GM19025 (cell line): ENCODE results near the gene TRPM2.

ENCODE experiments used
- ATAC-seq: cut with Tn5 transposase; IDR thresholded peaks from one replicate; pipeline ENCODE4 v1.9.1; 2021; ENCODE audit warnings: mild to moderate bottlenecking, low read depth, moderate library complexity; ENCODE audit not compliant: unreplicated experiment

TRPM2 gene

GRCh38 chr21:44321846-44322450, 31.5 kb upstream of the TRPM2 start:
- no peak for ATAC-seq

GRCh38 chr21:44322621-44323325, 30.6 kb upstream of the TRPM2 start:
- ATAC-seq = no peak

DNA sequence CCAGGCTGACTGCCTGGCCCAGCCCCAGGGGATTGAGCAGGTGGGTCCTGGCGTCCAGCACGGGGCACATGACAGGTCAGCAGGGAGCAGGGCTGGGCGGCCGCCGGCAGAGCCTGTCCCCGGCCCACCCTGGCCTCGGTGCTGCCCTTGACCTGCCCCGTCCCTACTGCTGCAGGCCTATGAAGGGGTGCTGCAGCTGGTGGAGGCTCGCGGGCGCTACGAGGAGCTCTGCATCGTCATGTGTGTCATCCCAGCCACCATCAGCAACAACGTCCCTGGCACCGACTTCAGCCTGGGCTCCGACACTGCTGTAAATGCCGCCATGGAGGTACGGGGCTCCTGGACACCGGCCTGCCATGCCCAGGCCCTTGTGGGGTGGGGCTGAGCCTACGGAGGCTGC, 29.8 kb upstream of the TRPM2 start:
- ATAC-seq = no peak

- ATAC-seq = no peak
Observed at GRCh38 chr21:44324106-44324853, 29.1 kb upstream of the TRPM2 start.

- ATAC-seq = no peak
Observed at GRCh38 chr21:44324854-44325107, 28.6 kb upstream of the TRPM2 start.

DNA sequence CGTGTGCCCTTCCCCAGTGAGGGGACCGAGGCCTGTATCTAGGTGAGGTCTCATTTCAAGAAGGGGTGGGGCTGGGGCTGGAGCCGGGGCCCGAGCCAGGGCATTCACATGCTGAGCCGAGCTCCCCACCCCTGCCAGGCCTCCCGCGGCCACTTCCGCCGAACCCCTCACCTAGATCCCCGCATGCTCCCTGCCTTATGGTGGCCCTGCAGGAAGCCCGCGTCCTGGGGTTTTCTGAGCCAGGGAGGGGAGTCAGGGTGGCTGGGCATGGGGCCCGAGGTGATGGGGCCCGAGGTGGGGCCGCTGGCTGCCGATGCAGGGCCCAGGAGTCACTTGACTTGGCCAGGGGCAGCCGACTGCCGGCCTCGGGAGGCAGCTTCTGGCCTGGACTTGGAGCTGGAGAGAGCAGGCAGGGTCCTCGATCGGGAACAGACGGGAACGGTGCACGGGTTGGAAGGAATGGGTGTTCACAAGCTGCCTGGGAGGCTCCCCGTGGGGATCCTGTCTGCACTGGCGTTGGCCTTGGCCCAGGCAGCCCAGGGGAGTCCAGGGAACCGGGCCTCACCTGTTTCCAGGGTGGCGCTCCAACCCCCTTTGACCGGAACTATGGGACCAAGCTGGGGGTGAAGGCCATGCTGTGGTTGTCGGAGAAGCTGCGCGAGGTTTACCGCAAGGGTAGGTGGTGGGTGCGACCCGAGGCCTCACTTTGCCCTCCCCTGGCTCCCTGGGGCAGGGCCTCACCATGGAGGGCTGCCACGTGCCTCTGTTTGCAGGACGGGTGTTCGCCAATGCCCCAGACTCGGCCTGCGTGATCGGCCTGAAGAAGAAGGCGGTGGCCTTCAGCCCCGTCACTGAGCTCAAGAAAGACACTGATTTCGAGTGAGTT, 27.8 kb upstream of the TRPM2 start:
- ATAC-seq = no peak

DNA sequence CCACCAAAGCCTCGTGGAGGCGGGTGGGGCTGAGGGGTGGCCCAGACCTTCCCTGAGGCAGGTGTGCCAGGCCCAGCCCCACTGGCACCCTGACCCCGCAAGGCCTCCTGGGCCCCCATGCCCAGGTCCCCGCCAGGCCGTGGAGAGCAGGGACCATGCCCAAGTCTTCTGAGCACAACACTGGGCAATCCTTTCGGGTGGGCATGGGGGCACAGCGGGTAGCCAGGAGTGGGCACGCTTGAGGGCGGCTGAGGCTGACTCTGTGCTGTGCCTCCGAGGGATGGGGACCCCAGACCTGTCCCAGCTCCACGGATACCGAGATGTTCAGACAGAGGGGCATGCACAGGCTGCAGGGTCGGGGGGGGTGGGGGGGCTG, 27.2 kb upstream of the TRPM2 start:
- no peak for ATAC-seq

- ATAC-seq = no peak
Observed at GRCh38 chr21:44326716-44327602, 26.5 kb upstream of the TRPM2 start.

- no peak for ATAC-seq
Observed at GRCh38 chr21:44327603-44327974, 25.8 kb upstream of the TRPM2 start.

DNA sequence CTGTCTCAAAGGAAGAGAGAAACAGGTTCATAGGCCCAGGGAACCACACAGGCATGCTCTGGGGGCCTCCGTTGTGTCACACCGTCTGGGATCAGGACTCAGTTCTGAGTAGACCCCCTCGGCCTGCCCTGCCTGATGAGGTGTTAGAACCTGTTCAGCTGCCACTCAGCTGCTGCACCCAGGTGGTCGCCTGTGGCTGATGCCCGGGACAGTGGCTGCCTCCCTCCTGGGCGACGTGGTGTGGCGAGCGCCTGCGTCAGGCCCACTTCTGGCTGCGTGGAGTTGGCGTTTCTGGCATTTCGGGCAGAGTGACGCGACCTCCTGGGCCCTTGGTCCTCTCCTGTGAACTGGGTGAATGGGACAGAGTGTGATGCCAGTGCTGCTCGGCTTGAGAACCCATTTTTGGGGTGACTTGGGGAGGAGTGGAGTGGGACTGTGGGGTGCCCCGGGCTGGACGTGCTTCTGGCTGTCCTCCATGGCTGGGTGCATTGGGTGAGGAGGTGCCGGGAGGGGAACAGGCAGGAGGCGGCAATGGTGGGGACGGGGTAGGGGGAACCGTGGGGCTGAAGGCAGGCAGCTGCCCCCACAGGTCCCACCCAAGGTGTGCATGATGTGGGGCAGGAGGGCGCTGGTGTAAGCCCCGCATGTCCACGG, 25.1 kb upstream of the TRPM2 start:
- ATAC-seq = no peak

- no peak for ATAC-seq
Observed at GRCh38 chr21:44329086-44329889, 24.1 kb upstream of the TRPM2 start.

DNA sequence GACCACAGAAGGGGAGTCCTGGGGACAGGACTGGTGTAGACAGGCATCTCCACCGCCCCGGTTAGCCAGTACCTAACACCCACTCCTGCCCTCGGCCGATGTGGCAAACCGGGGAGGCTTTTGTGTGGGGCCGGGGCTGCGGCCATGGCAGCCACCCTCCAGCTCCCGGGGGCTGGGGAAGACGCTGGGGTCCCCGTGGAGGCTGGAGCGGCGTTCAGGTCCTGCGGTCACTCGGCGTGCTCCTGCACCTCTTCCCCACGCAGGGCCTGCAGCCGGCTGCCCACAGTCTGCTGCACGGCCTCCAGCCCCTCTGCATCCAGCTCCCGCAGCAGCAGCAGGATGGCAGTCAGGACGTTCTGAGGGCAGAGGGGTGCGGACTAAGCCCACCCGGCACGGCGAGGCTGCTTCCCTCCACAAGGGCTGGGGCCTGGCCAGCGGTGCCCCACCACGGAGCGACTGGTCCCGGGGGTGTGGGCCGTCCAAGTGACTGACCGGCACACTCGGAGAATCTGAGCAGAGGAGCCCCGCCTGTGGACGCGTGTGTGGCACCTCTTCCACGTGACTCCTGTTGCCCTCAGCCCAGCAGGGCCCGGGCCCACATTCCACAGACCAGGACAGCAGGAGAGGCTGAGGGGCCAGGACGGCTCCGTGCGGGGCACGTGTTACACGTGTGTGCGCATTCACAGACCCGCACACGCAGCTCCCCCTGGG, 23.3 kb upstream of the TRPM2 start:
- ATAC-seq = no peak

- ATAC-seq = no peak
Observed at GRCh38 chr21:44330698-44331097, 22.7 kb upstream of the TRPM2 start.

DNA sequence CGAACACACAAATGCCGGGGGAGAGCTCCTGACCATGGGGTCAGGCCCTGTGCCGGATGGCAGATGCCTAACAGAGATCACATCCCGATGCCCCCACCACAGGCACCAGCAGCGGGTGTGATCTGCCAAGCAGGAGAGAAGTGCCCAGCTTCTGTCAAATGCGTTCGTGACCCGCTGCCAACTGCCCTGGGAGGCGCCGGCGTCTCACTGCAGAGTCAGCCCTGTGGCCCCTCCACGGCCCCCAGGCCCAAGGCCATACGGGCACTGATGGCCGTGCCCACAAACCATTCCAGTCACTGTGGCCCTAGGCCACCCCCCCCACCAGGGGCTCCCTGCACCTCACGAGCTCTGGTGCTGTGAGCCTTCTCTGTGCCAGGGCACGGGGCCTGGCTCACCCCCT, 22.2 kb upstream of the TRPM2 start:
- ATAC-seq = no peak

GRCh38 chr21:44331650-44332307, 21.6 kb upstream of the TRPM2 start:
- ATAC-seq = no peak

DNA sequence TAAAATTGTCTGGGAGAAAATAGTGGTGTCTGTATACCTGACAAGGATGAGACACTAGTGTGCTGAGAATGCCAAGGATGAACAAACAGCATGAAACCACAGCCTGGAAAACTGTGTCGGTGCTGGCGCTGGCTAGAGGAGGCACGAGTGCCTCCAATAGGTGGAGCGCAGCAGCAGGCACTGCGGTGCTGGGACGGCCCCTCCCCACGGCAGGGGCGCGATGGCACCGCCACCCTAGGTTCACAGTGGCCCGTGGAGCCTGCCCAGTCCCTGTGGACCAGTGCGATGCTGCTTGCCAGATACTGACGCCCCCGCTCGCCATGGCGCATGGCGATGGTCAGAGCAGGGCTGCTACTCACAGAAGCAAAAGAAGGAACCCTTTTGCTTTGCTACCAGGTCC, 21.0 kb upstream of the TRPM2 start:
- no peak for ATAC-seq

DNA sequence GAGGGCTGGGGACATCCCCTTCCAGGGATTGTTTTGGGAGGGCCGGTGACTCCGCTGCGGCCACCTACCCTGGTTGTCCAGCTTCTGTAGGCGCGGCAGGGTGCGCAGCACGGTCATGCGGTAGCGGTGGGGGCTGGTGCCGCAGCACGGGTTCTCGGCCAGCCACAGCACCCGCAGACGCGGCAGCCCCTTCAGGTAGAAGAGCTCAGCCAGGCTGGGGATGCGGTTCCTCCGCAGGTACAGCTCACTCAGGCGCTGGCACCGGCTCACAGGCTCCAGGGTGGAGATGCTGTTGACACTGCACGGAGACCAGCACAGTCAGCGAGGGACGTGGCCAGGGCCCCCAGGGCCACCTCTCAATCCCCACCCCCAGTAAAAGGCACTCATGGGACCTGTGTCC, 20.5 kb upstream of the TRPM2 start:
- ATAC-seq = no peak
